GM12874 (cell line): ENCODE data around the gene RAMP2.

Source experiments
- CTCF ChIP-seq: IDR thresholded peaks from 2 replicates; pipeline ENCODE4 v1.5.1; 2011; ENCODE audit warnings: low read depth, mild to moderate bottlenecking, control low read depth, low read length, moderate library complexity; ENCODE audit not compliant: insufficient read depth

The RAMP2 gene

GRCh38 chr17:42782166-42783061 lies 21.4 kb downstream of the RAMP2 start:
- TF ChIP-seq CTCF = no peak

GRCh38 chr17:42783062-42783790 lies 22.2 kb downstream of the RAMP2 start:
- TF ChIP-seq CTCF = no peak

- no peak for TF ChIP-seq CTCF
These were observed 22.7 kb downstream of the RAMP2 start for GRCh38 chr17:42783791-42784138.

GRCh38 chr17:42784409-42784808 lies 23.4 kb downstream of the RAMP2 start:
- no peak for TF ChIP-seq CTCF

GRCh38 chr17:42784811-42785592 lies 24.0 kb downstream of the RAMP2 start:
- no peak for TF ChIP-seq CTCF

GRCh38 chr17:42787266-42787665 lies 26.2 kb downstream of the RAMP2 start:
- TF ChIP-seq CTCF = no peak

GRCh38 chr17:42791948-42792347 lies 30.9 kb downstream of the RAMP2 start:
- TF ChIP-seq CTCF = no peak
